ENCODE results near the gene HMGA1.

DNA sequence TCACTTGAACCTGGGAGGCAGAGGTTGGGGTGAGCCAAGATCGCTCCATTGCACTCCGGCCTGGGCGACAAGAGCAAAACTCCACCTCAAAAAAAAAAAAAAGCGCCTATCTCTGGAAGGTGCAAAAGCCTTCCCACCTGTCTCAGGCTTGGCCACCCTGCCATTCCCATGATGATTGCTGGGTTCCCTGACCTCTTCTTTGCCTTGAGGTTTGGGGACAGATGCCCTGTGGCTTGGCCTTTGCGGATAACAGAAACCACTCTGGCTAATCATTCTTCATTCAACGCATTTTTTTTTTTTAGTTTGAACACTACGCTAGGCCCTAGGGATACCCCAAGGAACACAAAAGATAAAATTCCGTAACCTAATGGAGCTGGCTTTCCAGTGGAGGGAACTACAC, 6.8 kb upstream of the HMGA1 start:
- TF ChIP-seq POLR2A (IDR thresholded peaks at IDR 0.05) (no peak), EP300 (IDR thresholded peaks at IDR 0.05; ENCODE audit: low read depth) (no peak), POLR2AphosphoS5 (IDR thresholded peaks at IDR 0.05) (no peak)
- TF ChIP-seq, protein P1, sequence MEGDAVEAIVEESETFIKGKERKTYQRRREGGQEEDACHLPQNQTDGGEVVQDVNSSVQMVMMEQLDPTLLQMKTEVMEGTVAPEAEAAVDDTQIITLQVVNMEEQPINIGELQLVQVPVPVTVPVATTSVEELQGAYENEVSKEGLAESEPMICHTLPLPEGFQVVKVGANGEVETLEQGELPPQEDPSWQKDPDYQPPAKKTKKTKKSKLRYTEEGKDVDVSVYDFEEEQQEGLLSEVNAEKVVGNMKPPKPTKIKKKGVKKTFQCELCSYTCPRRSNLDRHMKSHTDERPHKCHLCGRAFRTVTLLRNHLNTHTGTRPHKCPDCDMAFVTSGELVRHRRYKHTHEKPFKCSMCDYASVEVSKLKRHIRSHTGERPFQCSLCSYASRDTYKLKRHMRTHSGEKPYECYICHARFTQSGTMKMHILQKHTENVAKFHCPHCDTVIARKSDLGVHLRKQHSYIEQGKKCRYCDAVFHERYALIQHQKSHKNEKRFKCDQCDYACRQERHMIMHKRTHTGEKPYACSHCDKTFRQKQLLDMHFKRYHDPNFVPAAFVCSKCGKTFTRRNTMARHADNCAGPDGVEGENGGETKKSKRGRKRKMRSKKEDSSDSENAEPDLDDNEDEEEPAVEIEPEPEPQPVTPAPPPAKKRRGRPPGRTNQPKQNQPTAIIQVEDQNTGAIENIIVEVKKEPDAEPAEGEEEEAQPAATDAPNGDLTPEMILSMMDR (IDR thresholded peaks at IDR 0.05): no peak
